A549 (cell line): ENCODE measurements around the gene RPL41. TPM values are rescaled to one million over a fixed set of nuclear protein-coding genes. Genes with fewer than 3 reads are reported as not detected.

Source experiments
- ATAC-seq, 2 experiments: fragments of 200-7000 bp in 1 of 2; fragments of >200 bp in 1 of 2; cut with Nextera tagmentation in 1 of 2; cut with Tn5 transposase in 1 of 2; 3 replicates each; pipeline versions ENCODE4 v1.8.0 to v1.9.1; 2018 to 2020; ENCODE audit warnings: mild to moderate bottlenecking in 1 of 2, moderate library complexity in 1 of 2
- CTCF ChIA-PET: fragments of 300-600 bp; sonication (Branson Sonifier 250); formaldehyde crosslinking; extraction: SDS; loops from one replicate; lab custom pipeline; 2021; ENCODE audit warnings: antibody characterized with exemption, inconsistent platforms; lab: Yijun Ruan, JAX
- POLR2A ChIA-PET: fragments of 350-600 bp; formaldehyde crosslinking; extraction: SDS; loops from one replicate; lab custom pipeline; 2021; ENCODE audit warnings: antibody characterized with exemption, inconsistent platforms; lab: Yijun Ruan, JAX
- DNase-seq, 2 experiments: peaks; one replicate each; pipeline versions ENCODE4 v3.0.0 to v3.0.0-alpha.2; 2011 to 2016; ENCODE audit warnings: low read depth in 1 of 2, low spot score in 1 of 2
- FAIRE-seq: peaks from 2 replicates; lab custom pipeline; 2011; peaks lifted over from hg19 to GRCh38; lab: Jason Lieb, UNC
- H3K27ac ChIP-seq, 2 experiments: fragments of >200 bp; sonication (Bioruptor Twin); formaldehyde crosslinking; 3 replicates each; pipeline ENCODE4 v1.5.1; 2016 to 2017
- H3K4me1 ChIP-seq: fragments of >200 bp; sonication (Bioruptor Twin); formaldehyde crosslinking; 3 replicates; pipeline ENCODE4 v1.6.1; 2016
- H3K4me2 ChIP-seq: fragments of >200 bp; sonication (Bioruptor Twin); formaldehyde crosslinking; 3 replicates; pipeline ENCODE4 v1.6.1; 2016
- H3K4me3 ChIP-seq: fragments of >200 bp; sonication (Bioruptor Twin); formaldehyde crosslinking; 3 replicates; pipeline ENCODE4 v1.5.1; 2016
- H3K9me3 ChIP-seq: fragments of >200 bp; sonication (Bioruptor Twin); formaldehyde crosslinking; 3 replicates; pipeline ENCODE4 v1.6.1; 2016
- CBX2 ChIP-seq: fragments of 200-600 bp; sonication (generic); IDR thresholded peaks from 2 replicates; pipeline ENCODE4 v1.6.1; 2016; ENCODE audit warnings: low read depth, mild to moderate bottlenecking, borderline replicate concordance
- CBX8 ChIP-seq: fragments of 200-600 bp; sonication (generic); IDR thresholded peaks from 2 replicates; pipeline ENCODE4 v1.6.1; 2016
- EP300 ChIP-seq, 2 experiments: fragments of >200 bp; sonication (Bioruptor Twin); formaldehyde crosslinking; IDR thresholded peaks; 2 replicates in 1 of 2; 3 replicates in 1 of 2; pipeline ENCODE4 v1.6.1; 2016 to 2017
- FOSB ChIP-seq: fragments of 250-450 bp; sonication (Bioruptor Pico); IDR thresholded peaks from 2 replicates; pipeline ENCODE4 v1.5.0; 2020; ENCODE audit warnings: mild to moderate bottlenecking, moderate library complexity
- HOXA7 ChIP-seq: fragments of 250-450 bp; sonication (Bioruptor Pico); IDR thresholded peaks from 2 replicates; pipeline ENCODE4 v1.5.0; 2020; ENCODE audit warnings: mild to moderate bottlenecking, moderate library complexity
- HOXB5 ChIP-seq: fragments of 250-450 bp; sonication (Bioruptor Pico); IDR thresholded peaks from 2 replicates; pipeline ENCODE4 v1.5.0; 2020; ENCODE audit warnings: mild to moderate bottlenecking, moderate library complexity
- JUN ChIP-seq, 2 experiments: fragments of >200 bp; sonication (Bioruptor Twin); formaldehyde crosslinking; IDR thresholded peaks; 2 replicates in 1 of 2; 3 replicates in 1 of 2; pipeline ENCODE4 v1.6.1; 2016 to 2017
- POLR2A ChIP-seq: IDR thresholded peaks from 2 replicates; pipeline ENCODE4 v1.6.1; 2012; ENCODE audit warnings: mild to moderate bottlenecking, low read length
- RARB ChIP-seq: fragments of 250-450 bp; sonication (Bioruptor Pico); IDR thresholded peaks from 2 replicates; pipeline ENCODE4 v1.8.0; 2021; ENCODE audit warnings: mild to moderate bottlenecking, moderate library complexity
- SREBF2 ChIP-seq: fragments of 450-650 bp; IDR thresholded peaks from 2 replicates; pipeline ENCODE4 v1.6.1; 2014; ENCODE audit warnings: mild to moderate bottlenecking, moderate library complexity
- WGBS: methylation state at CpG from one replicate; pipeline ENCODE4 v1.1.6; 2017; ENCODE audit errors: missing lambda C conversion rate; 5-methylcytosine and 5-hydroxymethylcytosine counted together
- polyA plus RNA-seq, 4 experiments: library from polyadenylated mRNA; depleted of rRNA in 3 of 4; stranded (reverse); fragments of >200 nt; fragmentation: RNase III in 1 of 4; extraction: RNeasy Plus Mini Kit Qiagen cat#74134 plus additional on column Dnase treatment in 1 of 4; gene quantifications; 2 replicates in 3 of 4; 3 replicates in 1 of 4; pipeline ENCODE4 v1.2.3, GENCODE V29; 2011 to 2017
- TF ChIP-seq, protein P1 (sequence below): fragments of 250-450 bp; sonication (Bioruptor Pico); IDR thresholded peaks from 2 replicates; pipeline ENCODE4 v1.5.0; 2020; ENCODE audit warnings: low read depth, mild to moderate bottlenecking, moderate library complexity
- TF ChIP-seq, protein P2 (sequence below): fragments of >200 bp; sonication (Bioruptor Twin); formaldehyde crosslinking; IDR thresholded peaks from 3 replicates; pipeline ENCODE4 v1.6.1; 2016
- TF ChIP-seq, protein P3 (sequence below): IDR thresholded peaks from 2 replicates; pipeline ENCODE4 v1.6.1; 2012

The RPL41 gene
- polyA plus RNA-seq, 2 of the 4 experiments (the other 2 are of a cell fraction): 8,804 to 9,351 TPM

DNA sequence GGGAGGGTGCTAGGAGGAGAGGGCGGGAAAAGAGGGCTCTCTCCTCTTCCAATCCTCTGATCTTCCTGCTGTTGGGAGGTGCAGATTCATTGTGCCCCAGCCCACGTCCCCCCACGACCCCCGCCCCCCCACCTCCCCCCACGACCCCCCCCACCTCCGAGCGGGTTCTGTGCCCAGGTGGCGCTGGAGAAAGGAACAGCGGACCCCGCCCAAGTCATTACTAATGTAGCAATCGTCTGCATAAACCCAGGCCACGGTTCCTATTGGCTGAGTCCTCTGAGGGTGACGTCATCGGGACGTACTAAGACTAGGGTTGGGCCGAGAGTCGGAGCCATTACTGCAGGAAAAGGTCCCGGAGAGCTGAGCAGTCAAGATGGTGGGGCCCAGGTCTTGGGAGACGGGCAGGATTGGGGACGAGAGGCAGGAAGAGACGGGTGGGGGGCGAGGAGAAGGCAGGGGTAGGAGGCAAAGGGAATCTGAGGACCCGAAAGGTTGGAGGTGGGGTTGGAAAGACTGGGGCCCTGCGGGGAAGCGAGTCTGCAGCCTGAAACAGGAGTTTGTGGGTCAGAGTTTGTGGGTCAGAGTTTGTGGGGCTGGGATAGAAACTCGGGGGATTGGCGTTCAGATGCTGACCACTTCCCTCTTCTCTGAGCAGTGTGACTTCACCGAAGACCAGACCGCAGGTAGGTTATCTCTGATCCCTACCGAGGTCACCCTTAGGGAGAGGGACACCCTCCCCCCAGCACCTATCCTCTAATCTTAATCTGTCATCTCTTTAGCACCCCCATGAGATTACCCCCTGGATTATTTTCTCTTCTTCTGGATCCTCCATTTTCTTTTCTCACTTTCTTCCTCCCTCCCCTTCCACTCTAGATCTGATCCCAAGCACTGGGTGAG, 41.8 kb downstream of the RPL41 start, which contains the start of gene MYL6 (continued):
- TF ChIP-seq, protein P1, sequence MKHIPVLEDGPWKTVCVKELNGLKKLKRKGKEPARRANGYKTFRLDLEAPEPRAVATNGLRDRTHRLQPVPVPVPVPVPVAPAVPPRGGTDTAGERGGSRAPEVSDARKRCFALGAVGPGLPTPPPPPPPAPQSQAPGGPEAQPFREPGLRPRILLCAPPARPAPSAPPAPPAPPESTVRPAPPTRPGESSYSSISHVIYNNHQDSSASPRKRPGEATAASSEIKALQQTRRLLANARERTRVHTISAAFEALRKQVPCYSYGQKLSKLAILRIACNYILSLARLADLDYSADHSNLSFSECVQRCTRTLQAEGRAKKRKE (CRISPR knock-in tag): no peak
- TF ChIP-seq RARB (CRISPR knock-in tag): peak; percentile 69; the same call in 1 of the 2 replicates
- TF ChIP-seq, protein P2, sequence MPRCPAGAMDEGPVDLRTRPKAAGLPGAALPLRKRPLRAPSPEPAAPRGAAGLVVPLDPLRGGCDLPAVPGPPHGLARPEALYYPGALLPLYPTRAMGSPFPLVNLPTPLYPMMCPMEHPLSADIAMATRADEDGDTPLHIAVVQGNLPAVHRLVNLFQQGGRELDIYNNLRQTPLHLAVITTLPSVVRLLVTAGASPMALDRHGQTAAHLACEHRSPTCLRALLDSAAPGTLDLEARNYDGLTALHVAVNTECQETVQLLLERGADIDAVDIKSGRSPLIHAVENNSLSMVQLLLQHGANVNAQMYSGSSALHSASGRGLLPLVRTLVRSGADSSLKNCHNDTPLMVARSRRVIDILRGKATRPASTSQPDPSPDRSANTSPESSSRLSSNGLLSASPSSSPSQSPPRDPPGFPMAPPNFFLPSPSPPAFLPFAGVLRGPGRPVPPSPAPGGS: peak; percentile 96
- TF ChIP-seq HOXB5 (CRISPR knock-in tag): peak; percentile 41; the same call in 1 of the 2 replicates
- no peak for TF ChIP-seq SREBF2
- peak; percentile 88 for TF ChIP-seq FOSB (CRISPR knock-in tag)

DNA sequence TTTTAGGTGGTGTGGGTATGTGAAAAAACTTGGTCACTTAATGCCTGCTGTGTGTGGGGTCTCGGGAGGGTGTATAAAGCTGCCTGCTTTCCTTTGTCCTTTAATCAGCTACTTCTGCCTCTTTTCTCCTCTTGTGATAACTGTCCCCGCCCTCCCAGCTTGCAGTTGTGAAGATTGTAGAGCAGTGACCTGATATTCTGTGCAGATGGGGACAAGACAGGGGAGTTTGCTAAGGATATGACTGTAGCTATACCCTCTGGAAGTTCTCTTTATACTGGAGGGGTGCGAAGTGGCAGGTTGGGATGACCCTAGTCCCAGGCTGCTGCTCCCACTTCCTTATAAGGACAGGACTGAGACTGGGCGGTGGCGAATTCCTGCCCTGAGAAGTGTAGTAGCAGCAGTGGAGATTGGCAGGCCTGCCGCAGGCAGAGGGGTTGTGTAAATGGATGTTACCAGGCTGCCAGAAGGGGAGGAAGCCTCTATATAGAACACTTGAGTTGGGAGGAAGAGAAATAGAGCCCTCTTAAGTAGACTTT, 42.6 kb downstream of the RPL41 start:
- no peaks in the 10 kb centered on the region for H3K9me3 ChIP-seq
- H3K27ac ChIP-seq: peak overlapping the region; percentile 90 to 97
- TF ChIP-seq, protein P2: peak; percentile 37; the same call in 1 of the 3 replicates
- TF ChIP-seq, protein P3, sequence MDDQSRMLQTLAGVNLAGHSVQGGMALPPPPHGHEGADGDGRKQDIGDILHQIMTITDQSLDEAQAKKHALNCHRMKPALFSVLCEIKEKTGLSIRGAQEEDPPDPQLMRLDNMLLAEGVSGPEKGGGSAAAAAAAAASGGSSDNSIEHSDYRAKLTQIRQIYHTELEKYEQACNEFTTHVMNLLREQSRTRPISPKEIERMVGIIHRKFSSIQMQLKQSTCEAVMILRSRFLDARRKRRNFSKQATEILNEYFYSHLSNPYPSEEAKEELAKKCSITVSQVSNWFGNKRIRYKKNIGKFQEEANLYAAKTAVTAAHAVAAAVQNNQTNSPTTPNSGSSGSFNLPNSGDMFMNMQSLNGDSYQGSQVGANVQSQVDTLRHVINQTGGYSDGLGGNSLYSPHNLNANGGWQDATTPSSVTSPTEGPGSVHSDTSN: 0 out of 2 replicates have a peak, but pooled peaks have one; percentile 6
- TF ChIP-seq CBX8 (no peak), HOXA7 (peak; percentile 70; the same call in 1 of the 2 replicates), POLR2A (peak; percentile 34)
- H3K4me3 ChIP-seq: peak overlapping the region; percentile 74
- H3K4me2 ChIP-seq: peak overlapping the region; percentile 94
- ATAC-seq (peak in 1 of 2 experiments; percentile 46; a peak in 3 of 6 replicates), DNase-seq (peak; percentile 50 to 72), FAIRE-seq (no peak)
- WGBS: 2% methylated on average over 6 of the region's 6 CpGs
- ChIA-PET CTCF (interaction anchor here (2.5 to 10.2 kb wide), 4 partner anchors 22 to 40 kb away, joined by 7 to 98 read pairs (median 56); partner anchors contain the start of genes ESYT1, SMARCC2 and ZC3H10), POLR2A (interaction anchor here (1.3 to 2.1 kb wide), 5 partner anchors 29 to 42 kb away, joined by 7 to 16 read pairs (median 7); partner anchors contain the start of genes ESYT1, RPL41, SMARCC2 and ZC3H10)
- H3K4me1 ChIP-seq: peaks cover 35% of the 10 kb centered on the region

DNA sequence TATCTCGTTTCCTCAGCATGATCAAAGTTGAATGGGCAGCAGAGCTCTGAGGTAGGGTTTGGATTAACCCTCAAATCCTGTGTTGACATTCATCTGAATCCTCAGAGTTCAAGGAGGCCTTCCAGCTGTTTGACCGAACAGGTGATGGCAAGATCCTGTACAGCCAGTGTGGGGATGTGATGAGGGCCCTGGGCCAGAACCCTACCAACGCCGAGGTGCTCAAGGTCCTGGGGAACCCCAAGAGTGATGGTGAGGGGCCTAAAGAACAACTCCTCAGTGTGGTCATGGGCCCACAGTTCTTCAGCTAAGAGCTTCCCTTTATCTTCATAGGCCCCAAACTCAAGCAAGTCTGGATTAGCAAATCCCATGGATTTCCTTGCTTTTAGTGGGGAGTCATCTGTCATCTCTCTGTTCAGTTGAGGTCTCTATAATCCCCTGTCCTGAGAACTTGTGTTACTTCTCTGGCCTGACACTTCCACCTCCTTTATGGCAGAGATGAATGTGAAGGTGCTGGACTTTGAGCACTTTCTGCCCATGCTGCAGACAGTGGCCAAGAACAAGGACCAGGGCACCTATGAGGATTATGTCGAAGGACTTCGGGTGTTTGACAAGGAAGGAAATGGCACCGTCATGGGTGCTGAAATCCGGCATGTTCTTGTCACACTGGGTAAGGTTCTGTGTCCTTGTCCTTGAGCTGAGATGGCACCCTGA, 43.2 kb downstream of the RPL41 start:
- TF ChIP-seq, protein P2: no peak
- TF ChIP-seq EP300 (IDR thresholded peaks at IDR 0.05) (no peak), CBX2 (no peak), JUN (IDR thresholded peaks at IDR 0.05) (peak in 1 of 2 experiments; percentile 19; a peak in 1 of 5 replicates)
- TF ChIP-seq, all 56 proteins: peak for 1
- POLR2A ChIA-PET: interaction anchor here (1.6 to 2.1 kb wide), 4 partner anchors 28 to 41 kb away, joined by 7 to 16 read pairs (median 10); partner anchors contain the start of genes ESYT1, SMARCC2 and ZC3H10

More for the DNA sequence above, 43.2 kb downstream of the RPL41 start:
- peak overlapping the region; percentile 94 for H3K4me2 ChIP-seq
- WGBS: 40% methylated on average over 8 of the region's 8 CpGs
- H3K4me1 ChIP-seq: peaks cover 35% of the 10 kb centered on the region
- CTCF ChIA-PET: interaction anchor here (2.5 to 10.2 kb wide), 4 partner anchors 23 to 41 kb away, joined by 7 to 98 read pairs (median 56); partner anchors contain the start of genes ESYT1, SMARCC2 and ZC3H10
- DNase-seq (no peak), FAIRE-seq (no peak), ATAC-seq (no peak)
- H3K4me3 ChIP-seq: peak overlapping the region; percentile 74
- no peaks in the 10 kb centered on the region for H3K9me3 ChIP-seq
- peak overlapping the region; percentile 90 to 97 for H3K27ac ChIP-seq
